Cortex of kidney (tissue), 1 donor: Measurements from ENCODE around the gene AIG1.
"Not testable (repeated sequence)": the region's sequence is repeated elsewhere in the genome, so short reads cannot be mapped to it uniquely, and the experiment has no call there.

Source experiments
- DNase-seq: peaks from one replicate; lab custom pipeline; 2025; lab: John Stamatoyannopoulos, UW

The AIG1 gene

DNA sequence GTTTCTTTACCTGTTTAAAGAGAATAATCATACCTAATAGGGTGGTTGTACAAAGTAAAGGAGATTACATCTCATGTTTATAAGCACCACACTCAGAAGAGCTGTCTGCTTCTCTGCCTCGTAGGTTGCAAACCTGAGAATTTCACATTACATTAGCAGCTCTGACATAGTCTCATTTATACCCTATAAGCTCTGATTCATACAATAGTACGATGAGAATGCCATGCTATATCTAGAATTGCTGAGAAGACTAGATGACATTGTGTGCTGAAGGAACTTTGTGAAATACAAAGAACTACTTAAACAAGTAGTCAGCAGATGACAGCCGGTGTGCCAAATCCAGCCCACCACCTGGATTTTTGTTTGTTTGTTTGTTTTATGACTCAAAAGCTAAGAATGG is 268.6 kb downstream of the AIG1 start:
- no peak for DNase-seq

GRCh38 chr6:143331362-143331761 is 270.7 kb downstream of the AIG1 start:
- DNase-seq: no peak

DNA sequence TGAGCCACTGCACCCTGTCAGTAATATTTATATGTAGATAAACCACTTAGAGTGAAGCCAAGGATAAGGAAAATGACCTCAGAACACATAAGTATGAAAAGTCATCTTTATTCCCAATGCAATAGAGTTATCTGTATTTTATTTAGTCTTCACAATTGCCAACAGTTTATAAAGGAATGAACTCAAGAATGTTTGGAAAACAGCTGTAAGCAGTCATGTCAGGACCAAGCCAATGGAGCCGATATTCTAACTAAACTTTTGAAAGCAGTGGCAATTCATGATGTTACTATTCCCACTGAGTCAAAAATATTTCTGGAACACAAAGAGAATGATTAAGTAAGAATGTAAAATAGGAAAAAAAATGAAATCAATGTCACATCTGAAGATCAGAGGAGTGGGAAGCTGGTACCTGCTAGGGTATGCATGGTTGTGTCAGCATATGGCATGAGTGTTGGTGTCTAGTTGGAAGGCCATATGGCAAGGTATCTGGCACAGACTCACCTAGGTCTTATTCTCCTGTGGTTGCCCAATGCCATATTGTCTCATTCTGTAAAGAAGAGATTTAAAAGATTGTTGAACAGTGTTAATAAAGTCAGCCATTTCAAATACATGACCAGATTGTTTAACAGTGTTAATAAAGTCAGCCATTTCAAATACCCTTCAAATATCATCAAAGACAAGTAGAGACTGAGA is 271.6 kb downstream of the AIG1 start:
- no peak for DNase-seq

DNA sequence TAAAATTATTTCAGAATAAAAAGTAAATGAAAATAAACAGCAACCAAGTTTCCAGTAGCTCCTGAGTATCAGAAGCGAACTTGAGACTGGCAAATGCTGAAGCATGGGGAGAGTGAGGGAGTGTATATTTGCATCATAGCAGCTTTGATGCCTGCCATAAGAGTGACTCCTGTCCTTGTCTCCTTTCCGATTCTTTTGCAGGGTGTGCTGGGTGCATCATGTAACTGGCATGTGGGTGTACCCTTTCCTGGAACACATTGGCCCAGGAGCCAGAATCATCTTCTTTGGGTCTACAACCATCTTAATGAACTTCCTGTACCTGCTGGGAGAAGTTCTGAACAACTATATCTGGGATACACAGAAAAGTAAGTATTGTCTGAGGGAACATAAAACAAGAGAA is 272.4 kb downstream of the AIG1 start:
- no peak for DNase-seq

- no peak for DNase-seq
Observed at GRCh38 chr6:143333749-143334520, 273.2 kb downstream of the AIG1 start.

DNA sequence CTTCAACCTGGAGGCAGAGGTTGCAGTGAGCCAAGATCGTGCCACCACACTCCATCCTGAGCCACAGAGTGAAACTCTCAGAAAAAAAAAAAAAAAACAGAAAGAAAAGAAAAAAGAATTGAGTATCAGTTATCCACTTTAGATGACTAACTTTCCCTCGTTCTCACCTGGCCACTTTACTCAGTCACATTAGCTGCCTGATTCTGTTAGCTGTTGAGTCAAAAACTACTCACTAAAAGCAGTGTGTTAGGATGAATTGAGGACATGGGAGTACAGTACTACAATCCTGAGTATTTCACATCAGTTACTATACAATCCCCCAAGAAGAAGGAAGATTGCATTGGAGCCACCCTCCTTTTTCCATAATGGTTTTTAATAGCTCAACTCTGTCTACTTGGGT is 275.2 kb downstream of the AIG1 start:
- no peak for DNase-seq

GRCh38 chr6:143336446-143337152 is 275.9 kb downstream of the AIG1 start:
- DNase-seq: no peak

- DNase-seq: no peak
Observed at GRCh38 chr6:143337201-143337949, 276.7 kb downstream of the AIG1 start.

GRCh38 chr6:143339223-143339622 is 278.5 kb downstream of the AIG1 start:
- DNase-seq: no peak

DNA sequence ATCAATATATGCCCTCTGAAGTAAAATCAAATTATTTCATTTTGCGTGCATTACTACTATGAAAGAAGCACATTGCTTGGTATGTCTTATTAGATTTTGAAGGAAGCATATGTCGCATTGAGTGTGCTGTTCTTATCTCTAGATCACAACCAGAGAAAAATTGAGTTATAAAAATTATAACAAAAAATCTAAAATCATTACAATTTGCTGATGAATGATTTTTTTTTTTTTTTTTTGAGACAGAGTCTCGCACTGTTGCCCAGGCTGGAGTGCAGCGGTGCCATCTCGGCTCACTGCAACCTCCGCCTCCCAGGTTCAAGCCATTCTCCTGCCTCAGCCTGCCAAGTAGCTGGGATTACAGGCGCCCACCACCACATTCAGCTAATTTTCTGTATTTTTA is 284.8 kb downstream of the AIG1 start:
- DNase-seq: not testable (repeated sequence)

DNA sequence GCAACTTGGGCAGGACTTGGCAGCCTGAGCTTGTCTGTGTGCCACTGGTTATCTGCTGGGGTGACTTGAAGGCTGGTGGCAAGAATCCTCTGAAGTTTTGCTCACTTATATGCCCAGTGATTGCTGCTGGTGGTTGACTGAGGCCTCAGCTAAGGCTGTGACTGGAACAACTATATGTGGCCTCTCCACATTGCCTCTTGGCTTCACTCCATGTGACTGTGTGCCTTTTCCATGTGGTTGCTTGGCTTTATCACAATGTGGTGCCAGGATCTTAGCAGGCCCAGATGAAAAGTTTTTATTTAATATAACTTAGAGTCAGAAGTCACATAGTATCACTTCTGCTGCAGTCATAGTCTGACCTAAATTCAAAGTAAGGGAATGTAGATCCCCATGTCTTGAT is 285.3 kb downstream of the AIG1 start:
- DNase-seq: no peak

- DNase-seq: no peak
Observed at GRCh38 chr6:143348531-143348930, 287.8 kb downstream of the AIG1 start.

DNA sequence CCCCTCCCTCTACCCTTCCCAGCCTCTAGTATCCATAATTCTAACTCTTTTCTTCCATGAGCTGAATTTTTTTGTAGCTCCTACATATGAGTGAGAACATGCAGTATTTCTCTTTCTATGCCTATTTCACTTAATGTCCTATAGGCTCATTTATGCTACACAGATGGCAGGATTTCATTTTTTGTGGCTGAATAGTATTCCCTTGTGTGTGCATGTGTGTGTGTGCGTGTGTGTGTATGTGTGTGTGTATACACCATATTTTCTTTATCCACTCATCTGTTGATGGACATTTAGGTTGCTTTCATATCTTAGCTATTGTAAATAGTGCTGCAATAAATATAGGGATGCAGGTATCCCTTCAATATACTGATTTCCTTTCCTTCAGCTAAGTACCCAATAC is 288.8 kb downstream of the AIG1 start:
- no peak for DNase-seq

DNA sequence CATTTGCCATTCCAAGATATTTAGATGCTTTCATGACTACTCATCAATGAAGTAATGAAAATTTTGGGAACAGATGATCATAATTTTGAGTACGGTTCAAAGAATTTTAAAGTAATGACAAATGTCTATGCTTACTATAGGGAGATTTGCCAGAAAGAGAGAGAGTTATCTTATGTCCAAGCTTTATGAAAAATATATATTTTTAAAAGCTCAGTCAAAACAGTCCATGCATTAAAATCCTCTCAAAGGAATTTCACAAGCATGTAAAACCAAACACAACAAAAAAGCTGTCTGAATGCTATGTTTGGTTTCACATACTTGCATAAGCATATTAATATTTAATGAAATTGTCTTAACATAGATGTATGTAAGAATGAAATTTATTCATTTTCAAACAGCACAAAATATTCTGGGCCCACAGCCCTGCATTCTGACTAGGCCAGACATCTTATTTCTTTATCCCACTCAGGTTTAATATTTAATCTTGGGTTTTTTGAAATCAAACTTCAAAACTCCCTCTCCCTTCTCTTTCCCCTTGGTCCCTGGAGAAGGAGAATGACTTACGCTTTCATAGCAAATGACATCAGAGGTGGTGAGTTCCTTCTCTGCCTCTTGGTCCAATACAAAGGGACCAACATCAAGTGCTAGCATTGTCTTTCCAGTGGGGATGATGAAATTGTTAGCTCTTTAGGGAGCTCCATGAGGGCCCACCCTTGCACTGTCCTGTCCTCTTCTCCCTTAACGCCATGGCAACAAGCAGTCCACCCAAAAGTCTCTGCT is 295.6 kb downstream of the AIG1 start:
- no peak for DNase-seq

- DNase-seq: no peak
Observed at GRCh38 chr6:143357152-143357551, 296.5 kb downstream of the AIG1 start.

DNA sequence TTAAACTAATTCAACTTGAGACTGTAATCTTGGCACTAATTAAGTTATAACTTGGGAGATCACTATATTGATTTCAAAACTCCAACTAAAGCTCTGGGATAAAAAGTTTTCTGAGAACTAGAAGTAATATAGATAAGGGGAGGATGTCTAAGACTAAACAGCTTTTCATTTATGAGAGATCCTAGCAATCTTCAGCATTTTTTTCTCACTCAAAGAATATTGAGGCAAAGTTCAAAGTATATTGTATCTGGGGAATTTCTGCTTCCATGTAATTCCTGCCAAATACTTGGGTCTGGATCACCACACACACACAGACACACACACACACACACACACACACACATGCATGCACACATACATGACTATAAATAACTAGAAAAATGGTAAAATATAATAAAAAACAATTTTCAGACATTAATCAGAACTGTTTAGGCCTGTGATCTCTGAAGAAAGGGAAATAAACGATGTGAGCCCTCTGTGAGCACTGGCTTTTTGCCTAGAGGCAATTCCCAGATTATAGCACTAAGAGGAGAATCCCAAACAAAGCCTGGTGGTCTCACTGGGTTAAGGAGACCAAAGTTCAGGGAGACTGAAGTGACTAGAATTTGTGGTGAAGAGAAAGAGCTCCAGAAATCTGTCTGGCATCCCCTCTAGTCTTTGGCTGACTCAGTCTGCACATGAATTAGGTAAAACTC is 297.0 kb downstream of the AIG1 start:
- no peak for DNase-seq

- no peak for DNase-seq
Observed at GRCh38 chr6:143361536-143362191, 301.0 kb downstream of the AIG1 start.

DNA sequence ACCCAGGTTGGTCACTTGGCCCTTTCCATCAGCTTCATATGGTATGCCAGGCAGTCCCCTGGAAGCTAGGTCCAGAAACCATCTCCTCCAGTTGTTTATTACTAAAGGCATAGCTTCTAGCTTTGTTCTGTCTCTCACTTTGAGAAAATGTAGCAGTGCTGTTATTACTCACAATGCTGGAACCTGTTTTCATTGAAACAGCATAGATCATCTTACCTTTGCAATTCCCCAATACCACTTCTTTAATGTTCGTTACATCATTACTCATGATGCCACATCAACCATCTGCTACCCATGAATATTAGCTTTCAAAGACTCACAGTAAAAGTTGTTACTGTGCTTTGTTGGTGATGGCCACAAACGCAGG is 301.5 kb downstream of the AIG1 start:
- DNase-seq: no peak

DNA sequence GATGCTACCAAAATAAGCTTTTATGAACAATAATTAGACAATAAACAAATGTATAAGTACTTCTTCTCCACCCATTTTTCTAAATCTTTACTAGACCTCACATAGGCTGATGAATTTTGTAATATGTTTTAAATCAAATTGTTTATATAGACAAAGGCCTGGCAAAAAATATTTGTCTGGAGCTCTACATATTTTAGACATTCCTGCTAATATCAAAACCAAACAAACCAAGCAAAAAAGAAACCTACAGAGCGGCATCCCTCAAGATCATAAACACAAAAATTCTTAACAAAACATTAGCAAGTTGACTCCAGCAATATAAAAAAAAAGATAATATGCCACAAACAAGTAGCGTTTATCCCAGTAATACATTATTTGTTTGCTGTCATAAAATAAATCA is 302.6 kb downstream of the AIG1 start:
- DNase-seq: no peak

DNA sequence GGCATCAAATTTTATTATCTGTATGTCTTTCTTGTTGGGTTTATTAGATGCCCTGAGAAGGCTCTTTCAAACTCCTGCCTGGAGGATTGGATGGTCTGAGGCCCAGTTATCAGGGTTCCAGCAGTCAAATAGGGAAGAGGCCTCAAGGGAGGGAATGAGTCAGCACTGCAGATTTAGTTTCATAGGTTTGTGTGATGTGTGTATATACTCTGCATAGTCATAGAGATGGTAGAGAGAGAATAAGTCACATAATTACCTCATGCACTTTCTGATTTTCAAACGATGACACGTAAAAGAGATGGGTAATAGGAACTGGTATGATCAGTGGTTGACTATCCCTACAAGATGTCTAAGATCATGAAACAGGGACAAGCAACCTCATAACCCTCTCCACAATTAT is 307.7 kb downstream of the AIG1 start:
- no peak for DNase-seq
